Common myeloid progenitor, CD34-positive (primary cell): Measurements from ENCODE around the gene PRRX1.

ENCODE experiments used
- CTCF ChIA-PET: fragments of 350-600 bp; sonication (Branson Sonifier 250); formaldehyde crosslinking; loops from one replicate; lab custom pipeline; 2021; ENCODE audit warnings: antibody characterized with exemption; lab: Charles Lee
- POLR2A ChIA-PET: fragments of 350-600 bp; sonication (Branson Sonifier 250); formaldehyde crosslinking; loops from one replicate; lab custom pipeline; 2021; ENCODE audit warnings: antibody characterized with exemption; lab: Charles Lee
- DNase-seq, 3 donors: peaks; one replicate each; pipeline versions ENCODE4 v3.0.0 to v3.0.0-alpha.2; 2013
- H3K27ac ChIP-seq, 2 experiments: 1 replicate in 1 of 2; 2 replicates in 1 of 2; pipeline ENCODE4 v1.7.0; 2013; ENCODE audit warnings: inconsistent platforms in 2 of 2, low read length in 2 of 2, mild to moderate bottlenecking in 2 of 2, low read depth in 1 of 2, moderate library complexity in 1 of 2; ENCODE audit not compliant: severe bottlenecking in 2 of 2, insufficient read depth in 1 of 2, poor library complexity in 1 of 2
- H3K27me3 ChIP-seq, 5 experiments: replicated peaks in 2 of 5; 1 replicate in 3 of 5; 2 replicates in 2 of 5; pipeline versions ENCODE4 v1.6.1 to v1.7.0; 2013; ENCODE audit warnings: low read length in 4 of 5, mild to moderate bottlenecking in 2 of 5, moderate library complexity in 2 of 5, inconsistent platforms in 1 of 5; ENCODE audit not compliant: insufficient read depth in 5 of 5, control insufficient read depth in 4 of 5
- H3K36me3 ChIP-seq, 4 experiments: 1 replicate in 2 of 4; 2 replicates in 2 of 4; pipeline versions ENCODE4 v1.6.1 to v1.7.0; 2013; ENCODE audit warnings: low read length in 3 of 4, control low read depth in 1 of 4, mild to moderate bottlenecking in 1 of 4; ENCODE audit not compliant: control insufficient read depth in 4 of 4, insufficient read depth in 4 of 4
- H3K4me1 ChIP-seq, 4 experiments: 1 replicate in 3 of 4; 2 replicates in 1 of 4; pipeline versions ENCODE4 v1.6.1 to v1.7.1; 2013; ENCODE audit warnings: low read length in 3 of 4, mild to moderate bottlenecking in 3 of 4, control low read depth in 1 of 4, inconsistent platforms in 1 of 4, moderate library complexity in 1 of 4; ENCODE audit not compliant: control insufficient read depth in 4 of 4, insufficient read depth in 4 of 4; ENCODE audit errors: control extremely low read depth in 1 of 4
- H3K4me3 ChIP-seq, 7 experiments: 1 replicate in 4 of 7; 2 replicates in 3 of 7; pipeline versions ENCODE4 v1.5.1 to v1.7.0; 2013; ENCODE audit warnings: mild to moderate bottlenecking in 7 of 7, low read length in 6 of 7, moderate library complexity in 6 of 7, inconsistent platforms in 2 of 7, low read depth in 2 of 7, control low read depth in 1 of 7; ENCODE audit not compliant: insufficient read depth in 4 of 7, control insufficient read depth in 1 of 7; ENCODE audit errors: extremely low read depth in 1 of 7
- H3K9me3 ChIP-seq, 5 experiments: 1 replicate in 4 of 5; 2 replicates in 1 of 5; pipeline versions ENCODE4 v1.6.1 to v1.7.1; 2013; ENCODE audit warnings: low read length in 4 of 5, mild to moderate bottlenecking in 2 of 5, inconsistent platforms in 1 of 5, low read depth in 1 of 5, moderate library complexity in 1 of 5; ENCODE audit not compliant: control insufficient read depth in 4 of 5, insufficient read depth in 2 of 5; ENCODE audit errors: control extremely low read depth in 1 of 5
- WGBS: methylation state at CpG from one replicate; pipeline ENCODE4 v1.1.5; 2013; ENCODE audit not compliant: insufficient coverage; 5-methylcytosine and 5-hydroxymethylcytosine counted together

Gene PRRX1

DNA sequence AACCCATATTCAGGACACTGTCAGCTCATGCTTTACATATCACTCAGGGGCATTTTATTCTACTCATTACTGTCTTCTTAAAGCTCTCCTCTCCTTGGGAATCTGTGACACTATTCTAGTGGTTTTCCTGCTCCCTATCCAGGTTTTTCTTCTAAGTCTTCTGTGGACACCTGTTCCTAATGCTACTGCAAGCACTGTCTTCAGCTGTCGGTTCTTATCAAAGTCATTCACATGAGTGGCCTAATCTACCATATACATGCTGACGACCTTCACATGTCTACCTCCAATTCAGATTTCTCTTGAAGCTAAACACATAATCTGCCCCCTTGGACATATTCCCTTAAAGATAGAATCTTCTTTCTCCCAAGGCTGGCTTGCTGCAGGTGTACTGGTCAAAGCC is 39.8 kb upstream of the PRRX1 start:
- Histone ChIP-seq H3K4me1 (no peaks in the 10 kb centered on the region), H3K4me3 (no peak overlapping the region), H3K27me3 (peaks cover 0 to 2% (median 0%) of the 10 kb centered on the region in 5 experiments), H3K9me3 (no peaks in the 10 kb centered on the region), H3K36me3 (no peaks in the 10 kb centered on the region), H3K27ac (no peak overlapping the region)
- CTCF ChIA-PET = no interaction called here
- POLR2A ChIA-PET = no interaction called here
- DNase-seq = no peak
- WGBS = 92% methylated on average over 2 of the region's 2 CpGs

DNA sequence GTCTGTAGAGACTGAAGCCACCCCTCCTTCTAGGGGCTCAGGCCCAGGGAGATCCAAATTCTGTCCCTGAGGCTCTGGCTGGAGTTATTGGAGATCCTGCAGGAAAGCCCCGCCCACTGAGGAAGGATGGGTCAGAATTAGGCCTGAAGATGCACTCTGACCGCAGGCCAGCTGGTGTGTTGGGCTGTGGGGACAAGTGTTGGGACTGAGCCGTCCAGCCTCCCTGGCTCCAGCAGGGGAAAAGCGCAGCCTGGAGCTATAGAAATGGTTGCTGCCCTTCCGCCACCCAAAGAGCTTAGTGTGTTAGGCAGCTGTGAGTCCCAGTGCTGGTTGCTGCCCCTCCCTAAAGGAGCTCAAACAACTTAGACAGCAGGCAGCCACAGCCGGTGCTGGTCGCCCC is 33.0 kb upstream of the PRRX1 start:
- Histone ChIP-seq H3K9me3 (peaks cover 0 to 5% (median 0%) of the 10 kb centered on the region in 5 experiments), H3K4me3 (no peak overlapping the region), H3K27me3 (no peaks in the 10 kb centered on the region), H3K4me1 (no peaks in the 10 kb centered on the region), H3K27ac (no peak overlapping the region), H3K36me3 (no peaks in the 10 kb centered on the region)
- DNase-seq = no peak
- WGBS = 95% methylated on average over 7 of the region's 7 CpGs
- CTCF ChIA-PET = interaction anchor here (0.7 kb wide), 1 partner anchor 15 kb away, joined by 3 read pairs; no protein-coding TSS in a partner anchor
- POLR2A ChIA-PET = no interaction called here

DNA sequence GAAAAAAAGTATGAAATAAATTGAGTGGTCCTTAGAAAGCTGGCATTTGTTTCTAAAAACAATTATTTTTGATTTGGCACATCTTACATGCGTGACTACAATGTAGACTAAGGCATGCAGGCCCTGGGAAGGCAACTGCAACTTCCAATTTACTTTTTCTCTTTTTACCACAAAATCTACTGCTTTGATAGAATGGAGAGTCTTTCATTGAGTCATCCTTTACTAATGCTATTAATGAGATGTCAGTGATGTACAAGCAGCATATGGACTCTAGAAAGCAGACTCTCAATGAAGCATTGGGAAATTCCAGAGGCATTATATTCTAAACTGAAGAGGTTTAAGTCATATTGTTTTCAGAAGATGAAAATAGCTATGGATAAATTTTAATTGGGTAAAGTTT is 29.6 kb upstream of the PRRX1 start:
- Histone ChIP-seq H3K9me3 (peaks cover 0 to 5% (median 0%) of the 10 kb centered on the region in 5 experiments), H3K4me3 (no peak overlapping the region), H3K27ac (no peak overlapping the region), H3K36me3 (no peaks in the 10 kb centered on the region), H3K4me1 (no peaks in the 10 kb centered on the region), H3K27me3 (no peaks in the 10 kb centered on the region)
- no peak for DNase-seq
- ChIA-PET POLR2A (no interaction called here), CTCF (interaction anchor here (0.6 to 1.0 kb wide), 2 partner anchors 17 to 887 kb away, joined by 3 read pairs; no protein-coding TSS in a partner anchor)
- no CpG with 5 or more reads among the region's 1 CpG for WGBS

DNA sequence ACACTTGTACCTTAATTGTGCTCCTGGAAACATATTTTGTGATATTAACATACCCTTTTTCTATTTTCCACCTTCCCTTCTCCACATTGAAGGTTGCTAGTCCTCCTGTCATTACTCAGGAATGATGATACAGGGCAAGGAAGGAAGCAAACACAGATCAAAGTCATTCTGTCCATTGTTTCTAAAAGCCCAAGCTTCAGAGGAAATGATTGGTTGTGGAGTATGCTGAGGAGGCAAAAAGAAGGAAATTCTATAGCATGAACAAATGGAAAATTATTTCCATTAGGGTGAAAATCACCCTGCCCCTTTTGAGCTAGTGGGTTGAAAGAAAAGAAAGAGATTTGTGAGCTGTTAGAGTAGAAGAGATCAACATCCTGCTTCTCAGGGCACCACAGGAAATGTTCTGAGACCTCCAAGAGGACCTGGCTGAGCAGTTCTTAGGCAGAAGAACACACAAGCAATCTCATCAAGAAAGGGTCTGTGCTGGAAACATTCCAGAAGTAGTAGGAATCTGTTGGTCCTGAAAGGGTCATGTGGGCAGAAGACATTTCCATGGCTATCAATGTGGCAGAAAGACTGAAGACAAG is 29.0 kb upstream of the PRRX1 start:
- H3K4me3 ChIP-seq = no peak overlapping the region
- no peak overlapping the region for H3K27ac ChIP-seq
- ChIA-PET POLR2A (no interaction called here), CTCF (interaction anchor here (0.6 to 1.0 kb wide), 2 partner anchors 18 to 886 kb away, joined by 3 read pairs; no protein-coding TSS in a partner anchor)
- peaks cover 0 to 5% (median 0%) of the 10 kb centered on the region in 5 experiments for H3K9me3 ChIP-seq
- H3K4me1 ChIP-seq = no peaks in the 10 kb centered on the region
- H3K27me3 ChIP-seq = no peaks in the 10 kb centered on the region
- no peaks in the 10 kb centered on the region for H3K36me3 ChIP-seq
- no peak for DNase-seq

DNA sequence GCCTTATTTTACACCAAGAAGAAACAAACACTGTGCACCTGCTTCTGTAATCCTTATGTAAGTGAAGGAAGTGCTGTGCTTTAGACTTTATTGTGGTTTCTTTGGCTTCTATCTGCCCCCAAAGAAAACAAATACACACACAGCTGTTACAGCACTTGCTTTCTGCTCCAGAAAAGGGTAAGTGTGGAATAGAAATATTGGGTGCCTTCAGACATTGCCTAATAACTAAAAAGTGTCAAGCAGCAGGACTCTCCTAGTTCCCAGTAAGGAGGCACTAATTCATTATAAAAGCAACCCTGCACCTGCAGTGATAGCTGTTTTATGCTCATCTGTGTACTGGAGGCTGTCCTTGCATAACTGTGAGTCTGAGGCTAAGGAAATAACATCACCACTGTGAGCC is 23.4 kb upstream of the PRRX1 start:
- no peak overlapping the region for H3K4me3 ChIP-seq
- no peaks in the 10 kb centered on the region for H3K27me3 ChIP-seq
- ChIA-PET POLR2A (no interaction called here), CTCF (no interaction called here)
- H3K9me3 ChIP-seq = no peaks in the 10 kb centered on the region
- H3K36me3 ChIP-seq = no peaks in the 10 kb centered on the region
- H3K4me1 ChIP-seq = no peaks in the 10 kb centered on the region
- no peak for DNase-seq
- no peak overlapping the region for H3K27ac ChIP-seq

DNA sequence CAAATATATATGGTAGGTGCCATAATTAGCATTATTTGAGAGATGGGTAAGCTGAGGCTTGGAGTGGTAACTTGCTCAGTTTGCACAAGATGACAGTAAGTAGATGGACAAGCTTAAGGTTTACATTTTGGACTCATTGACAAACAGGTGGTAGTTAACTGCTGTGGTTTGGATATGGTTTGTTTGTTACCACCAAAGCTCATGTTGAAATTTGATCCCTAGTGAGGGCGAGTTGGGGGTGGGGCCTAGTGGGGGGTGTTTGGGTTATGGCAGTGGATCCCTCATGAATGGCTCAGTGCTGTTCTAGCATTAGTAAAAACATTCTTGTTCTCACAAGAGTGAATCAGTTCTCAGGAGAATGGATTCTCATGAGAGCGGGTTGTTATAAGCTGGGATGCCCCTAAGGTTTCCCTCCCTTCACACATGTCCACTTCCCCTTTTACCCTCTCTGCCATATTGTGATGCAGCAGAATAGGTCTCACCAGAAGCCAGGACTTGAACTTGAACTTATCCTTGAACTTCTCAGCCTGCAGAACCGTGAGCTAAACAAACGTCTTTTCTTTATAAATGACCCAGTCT is 6.6 kb upstream of the PRRX1 start:
- no peak overlapping the region for H3K4me3 ChIP-seq
- H3K27me3 ChIP-seq = peaks cover 19 to 70% (median 46%) of the 10 kb centered on the region in 5 experiments
- no peak for DNase-seq
- POLR2A ChIA-PET = no interaction called here
- no peaks in the 10 kb centered on the region for H3K9me3 ChIP-seq
- CTCF ChIA-PET = interaction anchor here (0.8 to 1.2 kb wide), 2 partner anchors 8 to 41 kb away, joined by 3 read pairs; no protein-coding TSS in a partner anchor
- H3K36me3 ChIP-seq = no peaks in the 10 kb centered on the region
- peaks cover 0 to 21% (median 6%) of the 10 kb centered on the region in 4 experiments for H3K4me1 ChIP-seq
- WGBS = 80% methylated on average over 4 of the region's 4 CpGs
- no peak overlapping the region for H3K27ac ChIP-seq

DNA sequence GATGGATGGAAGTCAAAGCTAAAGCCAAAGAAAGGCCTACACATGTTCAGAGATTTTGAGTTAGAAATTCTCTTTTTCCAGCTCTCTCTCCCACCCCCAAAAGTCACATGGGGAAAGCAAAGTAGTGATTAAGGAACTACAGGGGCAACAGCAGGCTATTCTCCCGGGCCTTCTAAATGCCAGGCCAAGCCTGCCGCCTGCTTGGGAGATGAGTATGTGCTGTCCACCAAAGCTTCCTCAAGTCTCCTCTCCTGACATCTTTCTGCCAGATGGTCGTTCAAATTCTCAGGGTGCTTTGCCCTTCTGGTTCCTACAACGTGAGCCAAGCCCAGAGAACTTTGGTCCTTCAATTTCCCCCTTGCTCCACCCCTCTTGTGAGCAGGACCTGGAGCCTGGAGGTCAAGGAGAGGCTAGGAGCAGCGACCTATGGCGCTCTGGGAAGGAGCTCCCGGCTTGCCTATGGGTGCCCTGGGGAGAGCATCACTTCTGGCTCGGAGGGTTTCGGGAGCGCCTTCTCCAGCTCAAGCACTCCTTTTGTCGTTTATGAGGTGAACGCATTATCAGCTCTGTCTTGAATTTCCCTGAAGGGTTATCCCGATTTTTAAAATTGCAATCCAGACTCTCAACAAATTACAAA is 4.4 kb upstream of the PRRX1 start:
- Histone ChIP-seq H3K9me3 (no peaks in the 10 kb centered on the region), H3K4me1 (peaks cover 0 to 31% (median 11%) of the 10 kb centered on the region in 4 experiments), H3K27me3 (peaks cover 15 to 89% (median 58%) of the 10 kb centered on the region in 5 experiments), H3K27ac (no peak overlapping the region), H3K4me3 (no peak overlapping the region), H3K36me3 (no peaks in the 10 kb centered on the region)
- ChIA-PET POLR2A (no interaction called here), CTCF (interaction anchor here (0.6 to 1.4 kb wide), 3 partner anchors 13 to 574 kb away, joined by 3 to 5 read pairs (median 3); no protein-coding TSS in a partner anchor)
- no peak for DNase-seq
- WGBS = 63% methylated on average over 11 of the region's 13 CpGs
